ENCODE data around the gene HSPA1L.
"Not testable (repeated sequence)": the region's sequence is repeated elsewhere in the genome, so short reads cannot be mapped to it uniquely, and the experiment has no call there.

The HSPA1L gene

DNA sequence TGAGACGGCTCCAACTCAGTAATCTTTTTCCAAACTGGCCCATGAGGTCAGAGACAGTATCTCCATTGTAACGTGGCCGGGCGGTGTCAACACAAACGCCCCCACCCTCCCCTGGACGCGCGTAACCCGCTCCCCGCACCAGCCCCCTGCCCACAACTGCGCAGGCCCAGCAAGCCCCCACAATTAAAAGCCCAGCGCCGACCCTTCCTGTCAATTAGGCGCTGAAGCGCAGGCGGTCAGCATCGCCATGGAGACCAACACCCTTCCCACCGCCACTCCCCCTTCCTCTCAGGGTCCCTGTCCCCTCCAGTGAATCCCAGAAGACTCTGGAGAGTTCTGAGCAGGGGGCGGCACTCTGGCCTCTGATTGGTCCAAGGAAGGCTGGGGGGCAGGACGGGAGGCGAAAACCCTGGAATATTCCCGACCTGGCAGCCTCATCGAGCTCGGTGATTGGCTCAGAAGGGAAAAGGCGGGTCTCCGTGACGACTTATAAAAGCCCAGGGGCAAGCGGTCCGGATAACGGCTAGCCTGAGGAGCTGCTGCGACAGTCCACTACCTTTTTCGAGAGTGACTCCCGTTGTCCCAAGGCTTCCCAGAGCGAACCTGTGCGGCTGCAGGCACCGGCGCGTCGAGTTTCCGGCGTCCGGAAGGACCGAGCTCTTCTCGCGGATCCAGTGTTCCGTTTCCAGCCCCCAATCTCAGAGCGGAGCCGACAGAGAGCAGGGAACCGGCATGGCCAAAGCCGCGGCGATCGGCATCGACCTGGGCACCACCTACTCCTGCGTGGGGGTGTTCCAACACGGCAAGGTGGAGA, at the start of gene HSPA1L, which contains the start of gene HSPA1A:
TSS of gene HSPA1L (minus strand) at position 259 of the 814 bp plus-strand sequence. CDS start 3,311 bp downstream, outside the sequence.
TSS of gene HSPA1A (plus strand) at position 519 of the 814 bp plus-strand sequence. CDS start at position 733, 214 bp downstream.
- DNase-seq (ENCODE audit: low read depth in 3 of 3): peak in 1 of 3 donors; percentile 51

DNA sequence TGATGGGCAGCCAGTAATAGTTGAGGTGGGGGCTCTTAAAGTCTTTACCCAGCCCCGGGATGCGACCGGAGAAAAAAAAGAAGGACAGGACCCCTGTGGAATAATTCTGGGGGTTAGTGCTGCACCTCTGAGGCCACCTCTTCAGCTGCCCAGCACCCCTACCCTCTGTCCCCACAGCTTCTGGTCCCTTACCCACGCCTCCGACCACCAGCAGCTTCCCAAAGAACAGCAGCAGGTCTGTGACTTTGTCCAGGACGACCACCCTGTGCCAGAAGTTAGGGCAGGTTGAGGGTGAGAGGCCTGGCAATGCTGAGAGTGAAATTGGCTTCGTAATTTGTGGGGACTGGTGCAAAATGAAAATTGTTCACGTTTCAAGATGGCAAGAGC, 49.7 kb upstream of the HSPA1L start:
- DNase-seq (ENCODE audit: low read depth in 3 of 3): no peak

DNA sequence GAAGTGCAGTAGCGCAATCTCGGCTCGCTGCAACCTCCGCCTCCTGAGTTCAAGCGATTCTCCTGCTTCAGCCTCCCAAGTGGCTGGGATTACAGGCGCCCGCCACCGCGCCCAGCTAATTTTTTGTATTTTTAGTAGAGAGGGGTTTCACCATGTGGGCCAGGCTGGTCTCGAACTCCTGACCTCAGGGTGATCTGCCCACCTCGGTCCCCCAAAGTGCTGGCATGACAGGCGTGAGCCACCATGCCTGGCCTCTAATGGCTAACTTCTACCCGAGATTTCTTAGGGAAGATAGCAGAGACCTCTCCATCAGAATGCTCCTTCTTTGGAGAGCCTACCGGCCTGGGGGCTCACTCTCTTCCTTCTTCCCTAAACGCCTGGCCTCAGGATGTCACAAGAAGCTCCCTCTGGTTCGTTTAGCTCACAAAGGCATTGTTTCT, 49.1 kb upstream of the HSPA1L start:
- DNase-seq (ENCODE audit: low read depth in 3 of 3): not testable (repeated sequence)

DNA sequence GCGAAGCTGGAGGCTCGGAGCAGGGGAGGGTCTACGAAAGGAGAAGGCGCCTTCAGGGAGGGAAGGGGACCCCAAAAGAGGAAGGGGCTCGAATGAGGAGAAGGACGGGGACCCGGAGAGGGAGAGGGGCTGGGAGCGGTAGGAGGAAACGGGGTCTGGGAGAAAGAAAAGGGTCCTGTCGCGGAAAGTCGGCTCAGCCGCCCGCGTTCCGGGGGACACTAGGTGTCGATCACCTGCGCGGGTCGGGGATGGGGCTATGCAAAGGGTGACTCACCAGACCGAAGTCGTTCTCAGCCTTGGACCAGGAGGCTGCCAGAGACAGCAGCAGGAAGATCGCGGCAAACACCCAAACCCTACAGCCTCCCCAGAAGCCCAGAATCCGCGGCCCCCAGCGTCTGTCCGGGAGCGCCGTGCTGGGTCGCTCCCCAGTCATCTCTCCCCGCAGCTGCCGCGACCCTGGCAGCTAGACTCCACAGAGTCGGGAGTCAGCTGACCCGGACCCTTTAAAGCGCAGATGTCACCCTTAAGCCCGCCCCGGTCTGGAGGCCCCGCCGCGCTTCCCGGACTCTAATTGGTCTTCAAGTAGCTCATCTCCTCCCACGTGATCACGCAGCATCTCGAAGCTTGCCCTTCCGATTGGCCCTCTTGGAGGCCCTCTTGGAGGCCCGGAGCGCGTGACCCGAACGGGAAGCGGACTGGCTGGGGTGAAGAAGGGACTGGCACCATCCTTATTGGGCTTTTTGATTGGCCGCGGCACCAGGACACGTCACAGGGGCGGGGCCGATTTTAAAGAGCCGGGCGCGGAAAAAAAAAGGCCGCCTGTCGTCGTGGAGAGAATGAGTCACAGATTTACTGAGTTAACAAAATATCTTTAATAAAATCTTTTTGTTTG, 47.5 kb upstream of the HSPA1L start, which contains the start of gene NEU1:
TSS of gene NEU1 (minus strand) at position 478 of the 892 bp plus-strand sequence. CDS start at position 433, 45 bp downstream.
- peak; percentile 97 to 100 (median 98) for DNase-seq (ENCODE audit: low read depth in 3 of 3)

DNA sequence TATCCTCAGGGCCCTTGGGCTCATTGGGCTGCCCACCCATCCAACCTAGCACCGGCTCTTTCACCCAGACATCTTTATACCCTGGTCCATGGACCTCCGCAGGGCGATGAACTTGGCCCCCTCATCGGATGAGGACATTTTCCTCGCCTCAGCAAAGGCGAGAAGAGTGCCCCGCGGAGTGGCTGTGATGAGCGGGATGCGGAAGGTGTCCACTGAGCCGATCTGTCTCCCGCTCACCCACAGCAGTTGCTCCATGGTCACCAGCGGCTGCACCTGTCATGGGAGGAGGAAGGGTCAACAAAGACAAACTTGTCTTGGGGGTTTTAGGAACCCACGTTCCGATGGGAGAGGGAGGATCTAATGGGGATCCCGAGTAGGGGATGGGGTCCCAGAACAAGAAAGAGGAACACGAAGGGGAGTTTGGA, 46.8 kb upstream of the HSPA1L start:
- no peak for DNase-seq (ENCODE audit: low read depth in 3 of 3)

DNA sequence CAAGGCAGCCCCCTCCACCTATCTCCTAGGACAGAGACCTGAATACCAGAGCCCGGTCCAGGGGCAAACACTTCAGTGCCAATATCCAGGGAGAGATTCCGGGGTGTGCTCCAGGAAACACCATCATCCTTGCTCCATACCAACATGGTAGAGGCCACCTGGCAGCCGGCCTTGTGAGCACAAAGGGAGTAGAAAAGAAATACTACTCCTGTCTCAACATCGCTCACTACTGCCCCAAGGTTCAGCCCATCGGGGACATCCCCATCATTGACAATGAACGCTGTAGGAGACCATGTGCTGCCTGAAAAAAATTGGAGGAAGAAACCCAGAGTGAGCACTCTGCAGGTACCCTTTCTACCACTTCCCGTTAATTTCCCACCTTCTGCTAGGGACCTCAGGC, 46.1 kb upstream of the HSPA1L start:
- DNase-seq (ENCODE audit: low read depth in 3 of 3): no peak

DNA sequence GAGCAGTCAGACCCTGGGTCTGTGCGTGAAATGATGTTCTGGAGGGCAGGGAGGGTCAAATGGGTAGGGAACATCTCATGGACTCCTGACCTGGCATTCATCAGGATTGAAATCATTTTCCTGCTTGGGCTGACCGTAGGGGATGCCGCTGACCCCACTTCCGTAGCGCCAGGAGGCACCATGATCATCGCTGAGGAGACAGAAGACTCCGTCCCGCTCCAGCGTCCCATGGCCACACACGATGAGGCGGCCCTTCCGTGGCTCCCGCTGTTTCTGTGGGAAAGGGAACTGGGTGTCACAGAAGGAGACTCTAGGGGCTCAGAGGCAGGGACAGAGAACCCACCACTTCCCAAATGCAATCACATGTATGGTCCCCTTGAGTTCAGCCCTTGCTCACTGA, 45.3 kb upstream of the HSPA1L start:
- no peak for DNase-seq (ENCODE audit: low read depth in 3 of 3)

DNA sequence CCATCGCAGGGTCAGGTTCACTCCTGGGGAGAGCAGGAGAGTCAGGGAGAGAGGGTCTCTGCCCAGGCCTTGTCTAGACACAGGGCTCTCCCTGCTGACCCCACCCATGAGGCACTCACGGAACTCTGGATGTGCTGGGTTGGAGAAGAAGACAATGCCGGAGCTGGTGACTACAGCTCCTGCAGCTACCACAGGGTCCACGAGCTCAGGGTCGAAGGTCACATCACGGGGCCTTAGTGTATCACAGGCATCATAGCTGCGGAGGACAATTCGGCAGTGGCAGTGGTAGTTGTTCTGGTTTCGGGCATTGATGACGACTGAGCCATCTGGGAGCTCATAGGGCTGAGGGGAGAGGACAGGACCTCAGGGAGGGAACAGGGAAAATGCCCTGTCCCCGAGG, 44.8 kb upstream of the HSPA1L start:
- DNase-seq (ENCODE audit: low read depth in 3 of 3): no peak

DNA sequence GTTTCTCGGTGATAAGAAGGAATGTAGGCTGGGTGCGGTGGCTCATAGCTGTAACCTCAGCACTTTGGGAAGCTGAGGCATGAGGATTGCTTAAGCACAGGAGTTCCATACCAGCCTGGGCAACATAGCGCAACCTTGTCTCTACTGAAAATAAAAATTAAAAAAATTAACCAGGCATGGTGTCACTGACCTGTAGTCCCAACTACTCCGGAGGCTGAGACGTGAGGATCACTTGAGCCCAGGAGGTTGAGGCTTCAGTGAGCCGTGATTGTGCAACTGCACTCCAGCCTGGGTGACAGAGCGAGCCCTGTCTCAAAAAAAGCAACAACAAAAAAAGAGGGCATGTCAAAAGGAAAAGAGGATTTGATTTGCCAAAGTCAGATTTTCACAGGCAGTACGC, 43.6 kb upstream of the HSPA1L start:
- DNase-seq (ENCODE audit: low read depth in 3 of 3): no peak

DNA sequence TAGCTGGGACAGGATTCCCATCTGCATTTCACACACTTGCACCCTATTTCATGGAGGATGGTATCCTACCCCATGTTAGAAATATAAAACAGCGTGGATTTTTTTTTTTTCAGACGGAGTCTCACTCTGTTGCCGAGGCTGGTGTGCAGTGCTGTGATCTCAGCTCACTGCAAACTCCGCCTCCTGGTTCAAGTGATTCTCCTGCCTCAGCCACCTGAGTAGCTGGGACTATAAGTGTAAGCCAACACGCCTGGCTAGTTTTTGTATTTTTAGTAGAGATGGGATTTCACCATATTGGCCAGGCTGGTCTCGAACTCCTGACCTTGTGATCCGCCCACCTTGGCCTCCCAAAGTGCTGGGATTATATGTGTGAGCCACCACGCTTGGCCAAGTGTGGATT, 42.7 kb upstream of the HSPA1L start:
- DNase-seq (ENCODE audit: low read depth in 3 of 3): not testable (repeated sequence)

DNA sequence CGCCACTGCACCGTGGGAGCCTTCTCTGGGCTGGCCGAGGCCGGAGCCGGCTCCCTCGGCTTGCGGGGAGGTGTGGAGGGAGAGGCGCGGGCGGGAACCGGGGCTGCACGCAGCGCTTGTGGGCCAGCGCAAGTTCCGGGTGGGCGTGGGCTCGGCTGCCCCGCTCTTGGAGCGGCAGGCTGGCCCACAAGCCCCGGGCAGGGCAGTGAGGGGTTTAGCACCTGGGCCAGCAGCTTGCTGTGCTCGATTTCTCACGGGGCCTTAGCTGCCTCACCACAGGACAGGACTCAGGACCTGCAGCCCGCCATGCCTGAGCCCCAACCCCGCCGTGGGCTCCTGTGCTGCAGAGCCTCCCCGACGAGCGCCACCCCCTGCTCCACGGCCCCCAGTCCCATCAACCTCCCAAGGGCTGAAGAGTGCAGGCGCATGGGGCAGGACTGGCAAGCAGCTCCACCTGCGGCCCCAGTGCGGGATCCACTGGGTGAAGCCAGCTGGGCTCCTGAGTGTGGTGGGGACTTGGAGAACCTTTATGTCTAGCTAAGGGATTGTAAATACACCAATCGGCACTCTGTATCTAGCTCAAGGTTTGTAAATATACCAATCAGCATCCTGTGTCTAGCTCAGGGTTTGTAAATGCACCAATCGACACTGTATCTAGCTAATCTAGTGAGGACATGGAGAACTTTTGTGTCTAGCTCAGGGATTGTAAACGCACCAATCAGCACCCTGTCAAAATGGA, 37.1 kb upstream of the HSPA1L start:
- DNase-seq (ENCODE audit: low read depth in 3 of 3): not testable (repeated sequence)

DNA sequence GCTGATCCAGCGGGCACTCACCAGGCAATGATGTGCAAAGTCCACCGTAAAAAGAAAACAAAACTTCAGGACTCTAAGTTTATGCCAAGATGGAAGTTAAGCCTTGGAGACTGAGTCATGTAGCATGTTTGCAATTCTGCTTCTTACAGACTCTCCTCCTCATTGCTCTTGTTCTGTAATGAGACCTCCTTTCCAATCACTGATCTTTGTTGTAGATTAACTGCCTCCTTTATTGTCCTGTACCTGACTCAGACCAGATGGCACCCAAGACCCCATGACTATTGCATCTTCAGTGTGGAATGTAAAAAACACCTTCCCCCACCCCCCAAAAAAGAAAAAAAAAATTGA, 36.4 kb upstream of the HSPA1L start:
- DNase-seq (ENCODE audit: low read depth in 3 of 3): no peak

DNA sequence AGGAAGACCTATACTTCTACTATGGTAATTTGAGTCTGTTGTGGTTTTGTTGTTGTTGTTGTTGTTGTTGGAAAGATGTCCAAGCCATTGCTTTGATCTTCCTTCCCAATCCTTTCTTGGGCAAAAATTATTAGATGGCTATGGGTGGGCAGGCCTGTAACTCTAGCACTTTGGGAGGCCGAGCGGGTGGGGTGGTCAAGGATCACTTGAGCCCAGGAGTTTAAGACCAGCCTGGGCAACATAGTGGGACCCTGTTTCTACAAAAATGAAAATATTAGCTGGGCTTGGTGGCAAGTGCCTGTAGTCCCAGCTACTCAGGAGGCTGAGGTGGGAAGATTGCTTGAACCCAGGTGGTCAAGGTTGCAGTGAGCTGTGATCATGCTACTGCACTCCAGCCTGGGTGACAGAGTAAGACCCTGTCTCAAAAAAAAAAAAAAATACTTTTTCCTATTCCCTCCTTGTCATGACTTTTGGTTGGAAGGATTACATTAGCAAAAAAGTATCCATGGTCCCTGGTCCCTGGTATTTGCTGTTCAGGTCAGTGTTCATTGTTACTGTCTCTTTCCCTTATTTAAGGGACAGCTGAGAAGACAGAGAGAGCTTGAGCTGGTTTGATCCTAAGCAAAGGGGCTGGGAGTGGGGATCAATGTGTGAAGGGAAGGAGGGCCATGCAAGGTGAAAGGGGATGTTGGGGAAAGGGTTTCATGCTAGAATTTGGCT, 35.8 kb upstream of the HSPA1L start:
- DNase-seq (ENCODE audit: low read depth in 3 of 3): no peak

DNA sequence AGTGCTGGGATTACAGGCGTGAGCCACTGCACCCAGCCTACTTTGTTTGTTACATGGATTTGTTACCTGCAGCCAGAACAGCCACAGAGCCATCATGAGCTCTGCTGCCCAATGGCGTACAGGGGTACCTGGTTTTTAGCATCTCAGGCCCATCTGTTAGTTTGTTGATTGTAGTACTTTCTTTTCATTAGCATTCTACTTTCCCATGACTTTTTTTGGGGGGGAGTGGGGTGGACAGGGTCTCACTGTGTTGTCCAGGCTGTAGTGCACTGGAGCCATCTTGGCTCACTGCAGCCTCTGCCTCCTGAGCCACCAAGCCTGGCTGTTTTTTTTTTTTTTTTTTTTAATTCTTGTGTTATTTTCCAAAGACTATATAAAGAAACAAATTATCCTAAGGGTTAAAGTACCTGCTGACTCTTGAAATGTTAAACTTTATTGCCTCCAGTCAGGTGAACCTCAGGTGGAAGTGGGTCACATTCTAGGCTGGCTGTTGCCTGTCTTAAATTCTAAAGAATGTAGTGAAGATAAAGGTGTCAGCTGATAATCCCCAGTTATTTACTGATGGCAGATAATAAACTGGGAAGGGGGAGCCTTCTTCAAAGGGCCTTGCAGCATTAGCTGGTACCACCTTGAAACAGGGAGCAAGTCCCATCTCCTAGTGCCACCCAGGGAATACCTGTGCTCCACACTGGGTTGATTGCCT, 32.3 kb upstream of the HSPA1L start:
- no peak for DNase-seq (ENCODE audit: low read depth in 3 of 3)

DNA sequence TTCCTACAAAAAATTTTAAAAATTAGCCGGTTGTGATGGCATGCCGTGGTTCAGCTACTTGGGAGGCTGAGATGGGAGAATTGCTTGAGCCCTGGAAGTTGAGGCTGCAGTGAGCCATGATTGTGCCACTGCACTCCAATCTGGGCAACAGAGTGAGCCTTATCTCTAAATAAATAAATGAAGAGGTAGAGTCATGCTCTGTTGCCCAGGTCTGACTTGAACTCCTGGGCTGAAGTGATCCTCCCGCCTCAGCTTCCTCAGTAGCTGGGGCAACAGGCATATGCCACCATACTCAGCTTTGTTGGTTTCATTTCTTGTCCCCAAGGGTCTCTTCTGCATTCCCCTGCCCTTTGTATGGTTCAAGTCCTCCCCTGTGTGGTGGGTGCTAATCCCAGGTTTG, 29.4 kb upstream of the HSPA1L start:
- no peak for DNase-seq (ENCODE audit: low read depth in 3 of 3)

DNA sequence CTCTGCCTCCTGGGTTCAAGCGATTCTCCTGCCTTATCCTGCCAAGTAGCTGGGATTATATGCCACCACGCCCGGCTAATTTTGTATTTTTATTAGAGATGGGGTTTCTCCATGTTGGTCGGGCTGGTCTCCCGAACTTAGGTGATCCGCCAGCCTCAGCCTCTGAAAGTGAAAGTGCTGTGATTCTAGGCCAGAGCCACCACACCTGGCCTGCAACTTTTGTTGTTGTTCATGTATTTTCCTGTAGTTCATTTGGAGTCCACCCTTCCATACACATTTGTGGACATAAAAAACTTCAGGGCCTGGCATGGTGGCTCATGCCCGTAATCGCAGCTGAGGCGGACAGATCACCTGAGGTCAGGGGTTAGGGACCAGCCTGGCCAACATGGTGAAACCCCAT, 27.0 kb upstream of the HSPA1L start:
- DNase-seq (ENCODE audit: low read depth in 3 of 3): no peak

DNA sequence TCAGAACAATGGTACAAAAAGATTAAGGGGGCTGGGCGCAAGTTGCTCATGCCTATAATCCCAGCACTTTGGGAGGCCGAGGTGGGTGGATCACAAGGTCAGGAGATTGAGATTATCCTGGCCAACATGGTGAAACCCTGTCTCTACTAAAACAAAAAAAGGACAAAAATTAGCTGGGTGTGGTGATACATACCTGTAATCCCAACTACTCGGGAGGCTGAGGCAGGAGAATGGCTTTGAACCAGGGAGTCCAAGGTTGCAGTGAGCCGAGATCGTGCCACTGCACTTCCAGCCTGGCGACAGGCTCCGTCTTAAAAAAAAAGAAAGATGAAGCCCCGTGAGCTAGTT, 24.7 kb upstream of the HSPA1L start:
- DNase-seq (ENCODE audit: low read depth in 3 of 3): not testable (repeated sequence)

DNA sequence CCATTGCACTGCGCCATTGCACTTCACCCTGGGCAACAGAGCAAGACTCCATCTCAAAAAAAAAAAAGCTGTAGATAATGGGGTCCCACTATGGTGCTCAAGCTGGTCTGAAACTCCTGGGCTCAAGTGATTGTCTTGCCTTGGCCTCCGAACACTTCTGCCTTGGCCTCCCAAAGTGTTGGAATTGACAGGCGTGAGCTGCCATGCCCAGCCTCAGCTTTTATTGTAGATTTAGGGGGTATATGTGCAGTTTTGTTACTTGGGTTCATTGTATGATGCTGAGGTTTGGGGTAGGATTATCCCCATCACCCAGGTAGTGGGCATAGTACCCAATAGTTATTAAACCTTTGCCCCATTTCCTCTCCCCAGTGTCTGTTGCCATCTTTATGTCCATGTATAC, 23.9 kb upstream of the HSPA1L start:
- DNase-seq (ENCODE audit: low read depth in 3 of 3): no peak

DNA sequence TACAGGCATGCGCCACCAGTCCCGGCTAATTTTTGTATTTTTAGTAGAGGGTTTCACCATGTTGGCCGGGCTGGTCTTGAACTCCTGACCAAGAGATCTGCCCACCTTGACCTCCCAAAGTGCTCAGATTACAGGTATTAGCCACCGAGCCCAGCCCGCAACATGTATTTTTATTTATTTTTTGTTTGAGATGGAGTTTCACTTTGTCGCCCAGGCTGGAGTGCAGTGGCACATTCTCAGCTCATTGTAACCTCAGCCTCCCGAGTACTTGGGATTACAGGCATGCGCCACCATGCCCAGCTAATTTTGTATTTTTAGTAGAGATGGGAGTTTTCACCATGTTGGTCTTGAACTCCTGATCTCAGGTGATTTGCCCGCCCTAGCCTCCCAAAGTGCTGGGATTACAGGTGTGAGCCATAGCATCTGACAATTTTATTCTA, 23.1 kb upstream of the HSPA1L start:
- DNase-seq (ENCODE audit: low read depth in 3 of 3): not testable (repeated sequence)

DNA sequence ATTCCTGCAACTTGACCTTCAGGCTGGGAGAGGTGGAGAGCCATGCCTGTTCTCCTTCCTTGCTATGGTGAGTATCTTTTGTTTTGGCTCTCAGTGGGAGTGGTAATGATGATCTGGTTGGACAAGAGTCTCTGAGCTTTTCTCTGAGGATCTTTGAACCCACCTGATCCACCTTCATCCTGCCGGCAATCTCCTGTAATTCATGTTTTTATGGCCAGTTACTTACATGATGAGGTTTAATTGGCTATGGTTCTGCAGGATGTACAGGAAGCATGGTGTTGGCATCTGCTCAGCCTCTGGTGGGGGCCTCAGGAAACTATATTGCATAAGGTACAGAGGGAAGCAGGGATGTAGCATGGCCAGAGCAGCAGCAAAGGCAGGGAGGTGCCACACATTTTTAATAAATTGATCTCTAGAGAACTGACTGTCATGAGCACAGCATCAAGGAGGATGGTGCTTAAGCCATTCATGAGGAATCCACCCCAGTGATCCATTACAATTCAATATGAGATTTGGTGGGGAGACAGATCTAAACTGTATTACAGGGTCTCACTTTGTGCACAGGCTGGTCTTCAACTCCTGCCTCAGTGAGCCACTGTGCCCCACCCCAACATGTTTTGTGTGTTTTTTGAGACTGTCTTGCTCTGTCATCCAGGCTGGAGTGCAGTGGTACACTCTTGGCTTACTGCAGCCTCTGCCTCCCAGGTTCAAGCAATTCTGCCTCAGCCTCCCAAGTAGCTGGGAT, 22.5 kb upstream of the HSPA1L start:
- no peak for DNase-seq (ENCODE audit: low read depth in 3 of 3)

All from stimulated activated CD4-positive, alpha-beta T cell treated with anti-CD3 and anti-CD28 coated beads, TNF-alpha, amount 100 ng/mL, for 48 hours (primary cell).